Body of pancreas (tissue), 4 donors: ENCODE measurements around the gene MRPS31.

ENCODE experiments used
- POLR2A ChIP-seq, 3 donors: fragments of 450-650 bp; IDR thresholded peaks; one replicate each; pipeline ENCODE4 v1.6.1; 2016; ENCODE audit warnings: antibody characterized with exemption in 3 of 3, mild to moderate bottlenecking in 2 of 3
- TF ChIP-seq, protein P1 (sequence below), 7 experiments: fragments of 450-650 bp in 4 of 7; fragments of 200-600 bp in 3 of 7; sonication (generic) in 3 of 7; IDR thresholded peaks; one replicate each; pipeline ENCODE4 v1.5.1; 2016 to 2019; ENCODE audit warnings: antibody characterized with exemption in 7 of 7

DNA sequence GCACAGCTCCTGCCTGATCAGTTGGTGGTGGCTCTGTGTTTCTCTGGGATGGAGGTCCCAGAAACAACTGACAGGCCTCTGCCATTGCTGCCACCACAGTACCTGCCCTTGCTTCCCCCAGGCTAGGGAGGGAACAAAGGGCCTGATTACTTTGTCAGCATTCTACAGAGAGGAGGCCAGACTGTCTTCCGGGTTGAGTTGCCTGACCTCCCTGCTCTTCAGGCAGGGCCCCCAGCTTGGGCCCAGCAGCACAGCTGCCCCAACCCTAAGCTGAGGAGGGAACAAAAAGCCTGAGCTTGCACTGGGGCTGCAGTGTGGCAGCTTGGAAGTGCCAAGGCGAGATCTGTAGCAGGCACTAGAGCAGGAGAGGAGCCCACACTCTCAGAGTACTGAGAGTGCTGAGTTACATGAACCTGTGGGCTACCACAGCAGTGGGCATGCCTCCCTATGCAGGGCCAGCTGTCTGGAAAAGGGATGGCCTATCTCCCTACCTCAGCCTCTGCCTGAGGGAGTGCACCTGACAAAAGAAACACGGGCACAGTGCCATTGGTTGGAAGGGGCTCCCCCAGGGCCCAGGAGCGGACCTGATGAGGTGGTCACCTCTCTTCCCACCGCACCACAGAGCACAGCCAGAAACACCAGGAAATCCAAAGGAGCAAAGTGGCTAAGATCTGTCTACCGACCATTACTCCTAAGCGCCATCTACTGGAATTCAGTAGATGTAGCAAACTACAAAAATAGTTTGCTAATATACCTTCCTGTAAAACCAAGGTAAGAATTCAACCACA is 42.9 kb upstream of the MRPS31 start:
- TF ChIP-seq, protein P1, sequence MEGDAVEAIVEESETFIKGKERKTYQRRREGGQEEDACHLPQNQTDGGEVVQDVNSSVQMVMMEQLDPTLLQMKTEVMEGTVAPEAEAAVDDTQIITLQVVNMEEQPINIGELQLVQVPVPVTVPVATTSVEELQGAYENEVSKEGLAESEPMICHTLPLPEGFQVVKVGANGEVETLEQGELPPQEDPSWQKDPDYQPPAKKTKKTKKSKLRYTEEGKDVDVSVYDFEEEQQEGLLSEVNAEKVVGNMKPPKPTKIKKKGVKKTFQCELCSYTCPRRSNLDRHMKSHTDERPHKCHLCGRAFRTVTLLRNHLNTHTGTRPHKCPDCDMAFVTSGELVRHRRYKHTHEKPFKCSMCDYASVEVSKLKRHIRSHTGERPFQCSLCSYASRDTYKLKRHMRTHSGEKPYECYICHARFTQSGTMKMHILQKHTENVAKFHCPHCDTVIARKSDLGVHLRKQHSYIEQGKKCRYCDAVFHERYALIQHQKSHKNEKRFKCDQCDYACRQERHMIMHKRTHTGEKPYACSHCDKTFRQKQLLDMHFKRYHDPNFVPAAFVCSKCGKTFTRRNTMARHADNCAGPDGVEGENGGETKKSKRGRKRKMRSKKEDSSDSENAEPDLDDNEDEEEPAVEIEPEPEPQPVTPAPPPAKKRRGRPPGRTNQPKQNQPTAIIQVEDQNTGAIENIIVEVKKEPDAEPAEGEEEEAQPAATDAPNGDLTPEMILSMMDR (IDR thresholded peaks at IDR 0.05), result peak; percentile 41 to 80 (median 67)
- no peak for TF ChIP-seq POLR2A (IDR thresholded peaks at IDR 0.05)
